Measurements from ENCODE around the gene TNXB.

DNA sequence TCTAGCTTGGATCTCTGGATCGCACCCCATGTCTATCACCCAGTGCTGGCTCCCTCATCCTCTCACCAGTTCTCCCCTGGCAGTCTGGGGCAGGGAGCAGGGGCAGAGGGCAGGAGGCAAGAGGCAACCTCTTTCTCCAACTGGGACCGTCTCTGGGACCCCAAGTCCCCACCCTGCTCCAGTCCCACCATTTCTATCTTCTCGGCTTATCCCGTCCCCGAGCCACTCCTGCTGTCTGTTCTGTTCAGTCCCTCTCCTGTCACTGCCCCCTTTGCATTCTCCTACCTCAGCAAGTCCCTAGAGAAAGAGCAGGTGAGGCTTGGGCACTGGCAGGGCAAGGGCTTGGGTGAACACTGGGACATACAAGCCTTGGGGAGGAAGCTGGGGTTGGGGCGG is 625 bp upstream of the TNXB start:
- TF ChIP-seq TAF1 (IDR thresholded peaks at IDR 0.05; ENCODE audit: low read depth, low read length): no peak
- TF ChIP-seq POLR2AphosphoS5 (IDR thresholded peaks at IDR 0.05; ENCODE audit: low read depth, low read length): no peak
- TF ChIP-seq POLR2A (IDR thresholded peaks at IDR 0.05; ENCODE audit: low read depth, low read length): no peak
- TF ChIP-seq PAX5 (IDR thresholded peaks at IDR 0.05; ENCODE audit: insufficient read depth, low read length, severe bottlenecking): no peak
- no peak for TF ChIP-seq POU2F2 (IDR thresholded peaks at IDR 0.05; ENCODE audit: low read depth, low read length)

Data from GM12891 (cell line).